CD4-positive, alpha-beta T cell (primary cell): ENCODE results near the gene ZNF419. TPM values are rescaled to one million over a fixed set of nuclear protein-coding genes. Genes with fewer than 3 reads are reported as not detected.

Experiments used
- ATAC-seq: fragments of 200-7000 bp; cut with Tn5 transposase; one replicate; pipeline ENCODE4 v1.10.0; 2022; ENCODE audit warnings: mild to moderate bottlenecking; ENCODE audit not compliant: poor library complexity
- CTCF ChIA-PET: fragments of 350-600 bp; sonication (Branson Sonifier 250); formaldehyde crosslinking; loops from one replicate; lab custom pipeline; 2021; ENCODE audit warnings: antibody characterized with exemption, inconsistent platforms; lab: Charles Lee
- POLR2A ChIA-PET: fragments of 350-600 bp; sonication (Branson Sonifier 250); formaldehyde crosslinking; loops from one replicate; lab custom pipeline; 2021; ENCODE audit warnings: antibody characterized with exemption, inconsistent platforms; lab: Charles Lee
- DNase-seq, 14 experiments: peaks; one replicate each; pipeline ENCODE4 v3.0.0-alpha.2; 2013 to 2020; ENCODE audit warnings: mixed read lengths in 2 of 14
- H3K27ac ChIP-seq, 2 donors: one replicate each; pipeline versions ENCODE4 v1.5.1 to v1.7.0; 2013; ENCODE audit warnings: low read length in 2 of 2, low read depth in 1 of 2, mild to moderate bottlenecking in 1 of 2
- H3K27me3 ChIP-seq, 2 experiments: 1 replicate in 1 of 2; 2 replicates in 1 of 2; pipeline versions ENCODE4 v1.6.1 to v1.7.0; 2013; ENCODE audit warnings: low read length in 2 of 2, control low read depth in 1 of 2, mild to moderate bottlenecking in 1 of 2, moderate library complexity in 1 of 2; ENCODE audit not compliant: insufficient read depth in 2 of 2, control insufficient read depth in 1 of 2
- H3K36me3 ChIP-seq: one replicate; pipeline ENCODE4 v1.6.1; 2013; ENCODE audit warnings: low read length, control low read depth; ENCODE audit not compliant: insufficient read depth
- H3K4me1 ChIP-seq: one replicate; pipeline ENCODE4 v1.6.1; 2013; ENCODE audit warnings: low read length, control low read depth; ENCODE audit not compliant: insufficient read depth
- H3K4me3 ChIP-seq: one replicate; pipeline ENCODE4 v1.5.1; 2013; ENCODE audit warnings: mild to moderate bottlenecking, low read length, moderate library complexity
- H3K9me3 ChIP-seq, 2 experiments: 1 replicate in 1 of 2; 2 replicates in 1 of 2; pipeline versions ENCODE4 v1.6.1 to v1.7.0; 2013; ENCODE audit warnings: low read length in 2 of 2, mild to moderate bottlenecking in 2 of 2, control low read depth in 1 of 2, moderate library complexity in 1 of 2; ENCODE audit not compliant: control insufficient read depth in 1 of 2, insufficient read depth in 1 of 2
- H3K27ac Mint-ChIP-seq: one replicate; pipeline ENCODE4 v1.8.0; 2020; ENCODE audit warnings: mixed read lengths
- H3K27me3 Mint-ChIP-seq: one replicate; pipeline ENCODE4 v1.8.0; 2021; ENCODE audit warnings: mixed read lengths
- H3K36me3 Mint-ChIP-seq: one replicate; pipeline ENCODE4 v1.8.0; 2021; ENCODE audit warnings: low read depth, mixed read lengths
- H3K4me1 Mint-ChIP-seq: one replicate; pipeline ENCODE4 v1.8.0; 2021; ENCODE audit warnings: low read depth, mixed read lengths
- H3K4me3 Mint-ChIP-seq: one replicate; pipeline ENCODE4 v1.8.0; 2020; ENCODE audit warnings: mild to moderate bottlenecking, mixed read lengths
- H3K9me3 Mint-ChIP-seq: one replicate; pipeline ENCODE4 v1.8.0; 2020; ENCODE audit warnings: mixed read lengths
- CTCF ChIP-seq: fragments of 200-600 bp; IDR thresholded peaks from one replicate; pipeline ENCODE4 v1.8.0; 2022; ENCODE audit warnings: antibody characterized with exemption, mild to moderate bottlenecking
- intact Hi-C, 2 experiments: fragments of 100-400 bp; cut with DNase I in 1 of 2; cut with micrococcal nuclease in 1 of 2; formaldehyde crosslinking; loops; one replicate each; pipeline versions ENCODE4 v1.15.1 to v1.9.0; 2023 to 2025; cut with DNase I, micrococcal nuclease
- total RNA-seq, 174 experiments: library from RNA in 2 of 174; stranded (reverse) in 2 of 174; gene quantifications; one replicate each; pipeline ENCODE4 v1.2.3 and lab custom pipeline; 2021 to 2026

ZNF419 gene
- total RNA-seq, 2 experiments from 2014 or later = 8.3 to 9.2 TPM

- CTCF ChIA-PET = no interaction called here
- no peak overlapping the region for H3K4me3 Mint-ChIP-seq
These were observed 18.6 kb downstream of the ZNF419 start for GRCh38 chr19:57506163-57506562.

GRCh38 chr19:57511484-57511883 lies 23.9 kb downstream of the ZNF419 start:
- Histone ChIP-seq H3K4me3 (no peak overlapping the region), H3K9me3 (peaks cover 37 to 92% of the 10 kb centered on the region in 2 experiments), H3K27ac (no peak overlapping the region), H3K36me3 (peaks cover 10% of the 10 kb centered on the region), H3K4me1 (no peaks in the 10 kb centered on the region), H3K27me3 (no peaks in the 10 kb centered on the region)
- DNase-seq (no peak), ATAC-seq (no peak)
- Mint-ChIP-seq H3K9me3 (peaks cover 43% of the 10 kb centered on the region), H3K4me3 (no peak overlapping the region), H3K27me3 (no peaks in the 10 kb centered on the region), H3K27ac (no peak overlapping the region), H3K36me3 (peaks cover 90% of the 10 kb centered on the region), H3K4me1 (no peaks in the 10 kb centered on the region)
- ChIA-PET POLR2A (interaction anchor here (1.6 kb wide), 1 partner anchor 197 kb away, joined by 3 read pairs; the partner anchor contains the start of gene ZNF154), CTCF (no interaction called here)
- intact Hi-C loops = no loop called here
- no peak for TF ChIP-seq CTCF

More at GRCh38 chr19:57506163-57506562, 18.6 kb downstream of the ZNF419 start:
- Mint-ChIP-seq H3K4me1 (peaks cover 15% of the 10 kb centered on the region), H3K9me3 (peaks cover 34% of the 10 kb centered on the region), H3K27ac (no peak overlapping the region), H3K36me3 (peaks cover 94% of the 10 kb centered on the region), H3K27me3 (no peaks in the 10 kb centered on the region)
- intact Hi-C loops = no loop called here
- no peaks in the 10 kb centered on the region for H3K27me3 ChIP-seq
- H3K4me1 ChIP-seq = no peaks in the 10 kb centered on the region
- H3K36me3 ChIP-seq = peaks cover 36% of the 10 kb centered on the region
- no peak for ATAC-seq
- H3K9me3 ChIP-seq = peaks cover 43 to 86% of the 10 kb centered on the region in 2 experiments
- no peak for DNase-seq
- no peak overlapping the region for H3K27ac ChIP-seq
- POLR2A ChIA-PET = no interaction called here
- H3K4me3 ChIP-seq = no peak overlapping the region
- TF ChIP-seq CTCF = no peak

DNA sequence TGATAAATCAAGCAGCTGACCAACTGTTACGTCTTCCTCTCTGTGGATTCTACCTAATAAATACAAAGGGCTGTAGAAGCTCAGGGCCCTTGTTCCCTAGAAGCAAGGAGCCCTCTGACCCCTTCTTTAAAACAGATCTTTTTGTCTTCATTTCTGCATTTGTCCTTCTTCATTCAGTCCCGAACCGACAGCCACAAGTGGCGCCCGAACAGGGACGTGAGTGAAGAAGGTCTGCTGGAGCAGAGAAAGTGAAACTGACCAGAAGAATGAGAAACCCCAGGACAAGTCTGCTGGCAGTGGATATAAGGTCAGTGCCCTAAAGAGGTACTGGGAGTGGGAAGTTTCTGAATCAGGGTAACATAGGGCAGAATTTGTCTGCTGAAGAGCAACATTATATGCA lies 25.3 kb downstream of the ZNF419 start:
- no peak for TF ChIP-seq CTCF
- Histone ChIP-seq H3K9me3 (peaks cover 32 to 79% of the 10 kb centered on the region in 2 experiments), H3K27ac (no peak overlapping the region), H3K27me3 (no peaks in the 10 kb centered on the region), H3K4me1 (no peaks in the 10 kb centered on the region), H3K4me3 (no peak overlapping the region), H3K36me3 (no peaks in the 10 kb centered on the region)
- POLR2A ChIA-PET = no interaction called here
- Mint-ChIP-seq H3K27me3 (no peaks in the 10 kb centered on the region), H3K36me3 (peaks cover 90% of the 10 kb centered on the region), H3K4me1 (no peaks in the 10 kb centered on the region), H3K9me3 (peaks cover 43% of the 10 kb centered on the region), H3K4me3 (no peak overlapping the region), H3K27ac (no peak overlapping the region)
- ATAC-seq (no peak), DNase-seq (no peak)
- intact Hi-C loops = no loop called here
- CTCF ChIA-PET = no interaction called here
